ENCODE measurements around the gene PRR35.

The PRR35 gene

GRCh38 chr16:565419-566330 is 5.5 kb downstream of the PRR35 start:
- DNase-seq = no peak

GRCh38 chr16:566475-567372 is 6.5 kb downstream of the PRR35 start, which contains the start of gene NHLRC4:
Gene NHLRC4 (plus strand): TSS chr16:567005. CDS start chr16:568048, 1,043 bp downstream.
- peak; percentile 76 for DNase-seq

- no peak for DNase-seq
These were observed 7.4 kb downstream of the PRR35 start for GRCh38 chr16:567373-568256.

GRCh38 chr16:568401-569258 is 8.4 kb downstream of the PRR35 start:
- DNase-seq = no peak

- peak; percentile 89 for DNase-seq
These were observed 9.5 kb downstream of the PRR35 start, which contains the start of gene PIGQ for GRCh38 chr16:569445-570254. Gene PIGQ (plus strand): TSS chr16:569968. CDS start chr16:574075, 4,107 bp downstream.

- DNase-seq = no peak
These were observed 12.9 kb downstream of the PRR35 start for GRCh38 chr16:572865-573650.

GRCh38 chr16:574021-574760 is 14.0 kb downstream of the PRR35 start:
- DNase-seq = no peak

GRCh38 chr16:575354-576196 is 15.4 kb downstream of the PRR35 start:
- no peak for DNase-seq

GRCh38 chr16:576197-576822 is 16.1 kb downstream of the PRR35 start:
- no peak for DNase-seq

GRCh38 chr16:576823-577201 is 16.6 kb downstream of the PRR35 start:
- DNase-seq = no peak

- DNase-seq = no peak
These were observed 17.6 kb downstream of the PRR35 start for GRCh38 chr16:577796-578195.

GRCh38 chr16:578232-578869 is 18.2 kb downstream of the PRR35 start:
- DNase-seq = no peak

- peak; percentile 86 for DNase-seq
These were observed 18.7 kb downstream of the PRR35 start for GRCh38 chr16:578870-579405.

GRCh38 chr16:580141-580945 is 20.1 kb downstream of the PRR35 start:
- no peak for DNase-seq

- no peak for DNase-seq
These were observed 20.8 kb downstream of the PRR35 start for GRCh38 chr16:580946-581498.

Data from activated CD8-positive, alpha-beta memory T cell treated with anti-CD3 and anti-CD28 coated beads, Interleukin-2, amount 50 U/mL, for 48 hours (primary cell).